SK-N-SH (cell line): ENCODE results near the gene PCNX2. TPM values are rescaled to one million over a fixed set of nuclear protein-coding genes. Genes with fewer than 3 reads are reported as not detected.

Experiments
- CTCF ChIA-PET: fragments of 300-600, 350-600 bp; formaldehyde crosslinking; extraction: SDS; loops from one replicate; lab custom pipeline; 2021; lab: Yijun Ruan, JAX
- POLR2A ChIA-PET: fragments of 350-600 bp; sonication (Branson Sonifier 250); formaldehyde crosslinking; extraction: SDS; loops from one replicate; lab custom pipeline; 2020; ENCODE audit warnings: antibody characterized with exemption, inconsistent platforms; lab: Yijun Ruan, JAX
- DNase-seq: peaks from one replicate; pipeline ENCODE4 v3.0.0; 2012
- H2AFZ ChIP-seq: fragments of 200-600 bp; sonication (generic); 2 replicates; pipeline ENCODE4 v1.8.1; 2016; ENCODE audit warnings: antibody characterized with exemption, mild to moderate bottlenecking, low read depth
- H3F3A ChIP-seq: fragments of 200-600 bp; sonication (generic); replicated peaks from 2 replicates; pipeline ENCODE3; 2016; ENCODE audit warnings: antibody characterized with exemption, mild to moderate bottlenecking; ENCODE audit not compliant: insufficient read depth
- H3K27ac ChIP-seq, 2 experiments: fragments of 200-500 bp in 1 of 2; fragments of 200-600 bp in 1 of 2; sonication (Bioruptor generic) in 1 of 2; sonication (generic), shearing (Covaris generic) in 1 of 2; 2 replicates each; pipeline versions ENCODE4 v1.5.1 to v1.6.1; 2014 to 2016; ENCODE audit warnings: low read depth in 2 of 2, inconsistent platforms in 1 of 2, low read length in 1 of 2, mild to moderate bottlenecking in 1 of 2, mixed read lengths in 1 of 2
- H3K27me3 ChIP-seq: fragments of 200-600 bp; sonication (generic), shearing (Covaris generic); 2 replicates; pipeline ENCODE4 v1.6.1; 2016; ENCODE audit warnings: mixed run types; ENCODE audit not compliant: insufficient read depth
- H3K36me3 ChIP-seq, 2 experiments: fragments of 200-500 bp in 1 of 2; fragments of 200-600 bp in 1 of 2; sonication (Bioruptor generic) in 1 of 2; sonication (generic) in 1 of 2; replicated peaks in 1 of 2; 2 replicates each; pipeline versions ENCODE3 to v1.5.1; 2014 to 2016; ENCODE audit warnings: low read length in 1 of 2, mild to moderate bottlenecking in 1 of 2; ENCODE audit not compliant: insufficient read depth in 2 of 2, control insufficient read depth in 1 of 2
- H3K4me1 ChIP-seq, 2 experiments: fragments of 200-500 bp in 1 of 2; fragments of 200-600 bp in 1 of 2; sonication (Bioruptor generic) in 1 of 2; sonication (generic), shearing (Covaris generic) in 1 of 2; 2 replicates each; pipeline versions ENCODE4 v1.5.1 to v1.6.1; 2014 to 2016; ENCODE audit warnings: low read depth in 1 of 2, low read length in 1 of 2, mixed run types in 1 of 2; ENCODE audit not compliant: insufficient read depth in 2 of 2, control insufficient read depth in 1 of 2
- H3K4me2 ChIP-seq: fragments of 200-600 bp; sonication (generic), shearing (Covaris generic); 2 replicates; pipeline ENCODE4 v1.6.1; 2017; ENCODE audit warnings: mixed run types
- H3K4me3 ChIP-seq, 2 experiments: fragments of 200-500 bp in 1 of 2; fragments of 200-600 bp in 1 of 2; sonication (Bioruptor generic) in 1 of 2; sonication (generic), shearing (Covaris generic) in 1 of 2; 2 replicates each; pipeline versions ENCODE4 v1.5.1 to v1.8.1; 2014 to 2016; ENCODE audit warnings: low read depth in 2 of 2, inconsistent platforms in 1 of 2, low read length in 1 of 2, mild to moderate bottlenecking in 1 of 2, mixed read lengths in 1 of 2, moderate library complexity in 1 of 2
- H3K79me2 ChIP-seq: fragments of 200-600 bp; sonication (generic); 2 replicates; pipeline ENCODE4 v1.8.1; 2017; ENCODE audit warnings: mild to moderate bottlenecking; ENCODE audit not compliant: insufficient read depth
- H3K9ac ChIP-seq: fragments of 200-600 bp; sonication (generic); 2 replicates; pipeline ENCODE4 v1.6.1; 2017; ENCODE audit warnings: mixed run types
- H3K9me2 ChIP-seq: fragments of 200-600 bp; sonication (generic); 2 replicates; pipeline ENCODE4 v1.6.1; 2017; ENCODE audit warnings: mixed run types
- H3K9me3 ChIP-seq: fragments of 200-600 bp; sonication (generic); 2 replicates; pipeline ENCODE4 v1.6.1; 2017; ENCODE audit warnings: mixed run types, mild to moderate bottlenecking, moderate library complexity
- H4K20me1 ChIP-seq: fragments of 200-600 bp; sonication (generic); 2 replicates; pipeline ENCODE4 v1.6.1; 2017; ENCODE audit warnings: mild to moderate bottlenecking, mixed run types; ENCODE audit not compliant: insufficient read depth
- EZH2phosphoT487 ChIP-seq: fragments of 200-600 bp; sonication (generic); IDR thresholded peaks from 2 replicates; pipeline ENCODE4 v1.6.1; 2017; ENCODE audit warnings: low read depth, mixed run types, mild to moderate bottlenecking, antibody characterized with exemption, moderate library complexity, borderline replicate concordance
- JUND ChIP-seq: IDR thresholded peaks from 2 replicates; pipeline ENCODE4 v1.4.0; 2012
- POLR2AphosphoS5 ChIP-seq: IDR thresholded peaks from 2 replicates; pipeline ENCODE4 v1.6.1; 2012; ENCODE audit warnings: low read depth, low read length
- RAD21 ChIP-seq: IDR thresholded peaks from 2 replicates; pipeline ENCODE4 v1.6.1; 2012; ENCODE audit warnings: mild to moderate bottlenecking, low read length
- SMC3 ChIP-seq: IDR thresholded peaks from 2 replicates; pipeline ENCODE4 v1.6.1; 2012; ENCODE audit warnings: low read depth, low read length, improper control_type of control experiment
- WGBS: methylation state at CpG from one replicate; pipeline ENCODE4 v1.1.6; 2017; ENCODE audit warnings: low lambda C conversion rate; 5-methylcytosine and 5-hydroxymethylcytosine counted together
- polyA plus RNA-seq, 3 experiments: library from polyadenylated mRNA; depleted of rRNA; stranded (reverse); fragments of >200 nt; gene quantifications; 2 replicates each; pipeline ENCODE4 v1.2.3, GENCODE V29; 2012
- TF ChIP-seq, protein P1 (sequence below): IDR thresholded peaks from 2 replicates; pipeline ENCODE4 v1.6.1; 2012; ENCODE audit warnings: mild to moderate bottlenecking, low read depth, low read length, moderate library complexity
- TF ChIP-seq, protein P2 (sequence below): fragments of 150-350 bp; IDR thresholded peaks from 2 replicates; pipeline ENCODE4 v1.6.1; 2017; ENCODE audit warnings: antibody characterized with exemption, low read length, low read depth, borderline replicate concordance
- TF ChIP-seq, protein P3 (sequence below): IDR thresholded peaks from 2 replicates; pipeline ENCODE4 v1.4.0; 2012; ENCODE audit warnings: low read depth, borderline replicate concordance
- TF ChIP-seq, protein P4 (sequence below): fragments of 200-600 bp; sonication (generic); IDR thresholded peaks from 2 replicates; pipeline ENCODE4 v1.6.1; 2017; ENCODE audit warnings: antibody characterized with exemption, mild to moderate bottlenecking, moderate library complexity

PCNX2 gene
- polyA plus RNA-seq, 1 of the 3 experiments (the other 2 are of a cell fraction): 10.6 TPM

DNA sequence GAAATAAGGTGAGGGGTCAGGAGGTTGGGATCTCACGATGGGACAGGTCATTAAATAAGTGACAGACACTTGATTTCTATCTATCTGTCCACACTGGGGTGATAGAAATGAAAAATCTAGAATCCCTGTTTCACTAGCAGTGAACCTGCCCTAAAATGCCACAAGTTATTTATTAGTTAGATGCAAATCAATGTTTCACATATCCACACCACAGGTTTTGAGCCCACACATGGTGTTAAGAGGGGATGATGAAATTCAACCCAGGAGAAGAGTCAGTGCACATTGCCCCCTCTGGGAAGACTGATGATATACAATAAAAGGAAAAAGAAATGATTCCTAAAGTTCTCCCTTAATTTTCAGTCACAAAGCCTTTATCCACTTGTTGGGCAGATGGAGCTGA, 355.3 kb downstream of the PCNX2 start:
- H3K4me3 ChIP-seq: no peak overlapping the region
- H2AFZ ChIP-seq: no peak overlapping the region
- no peaks in the 10 kb centered on the region for H3K27me3 ChIP-seq
- no peaks in the 10 kb centered on the region for H3K36me3 ChIP-seq
- no peak for DNase-seq
- TF ChIP-seq EZH2phosphoT487: no peak
- TF ChIP-seq, protein P1, sequence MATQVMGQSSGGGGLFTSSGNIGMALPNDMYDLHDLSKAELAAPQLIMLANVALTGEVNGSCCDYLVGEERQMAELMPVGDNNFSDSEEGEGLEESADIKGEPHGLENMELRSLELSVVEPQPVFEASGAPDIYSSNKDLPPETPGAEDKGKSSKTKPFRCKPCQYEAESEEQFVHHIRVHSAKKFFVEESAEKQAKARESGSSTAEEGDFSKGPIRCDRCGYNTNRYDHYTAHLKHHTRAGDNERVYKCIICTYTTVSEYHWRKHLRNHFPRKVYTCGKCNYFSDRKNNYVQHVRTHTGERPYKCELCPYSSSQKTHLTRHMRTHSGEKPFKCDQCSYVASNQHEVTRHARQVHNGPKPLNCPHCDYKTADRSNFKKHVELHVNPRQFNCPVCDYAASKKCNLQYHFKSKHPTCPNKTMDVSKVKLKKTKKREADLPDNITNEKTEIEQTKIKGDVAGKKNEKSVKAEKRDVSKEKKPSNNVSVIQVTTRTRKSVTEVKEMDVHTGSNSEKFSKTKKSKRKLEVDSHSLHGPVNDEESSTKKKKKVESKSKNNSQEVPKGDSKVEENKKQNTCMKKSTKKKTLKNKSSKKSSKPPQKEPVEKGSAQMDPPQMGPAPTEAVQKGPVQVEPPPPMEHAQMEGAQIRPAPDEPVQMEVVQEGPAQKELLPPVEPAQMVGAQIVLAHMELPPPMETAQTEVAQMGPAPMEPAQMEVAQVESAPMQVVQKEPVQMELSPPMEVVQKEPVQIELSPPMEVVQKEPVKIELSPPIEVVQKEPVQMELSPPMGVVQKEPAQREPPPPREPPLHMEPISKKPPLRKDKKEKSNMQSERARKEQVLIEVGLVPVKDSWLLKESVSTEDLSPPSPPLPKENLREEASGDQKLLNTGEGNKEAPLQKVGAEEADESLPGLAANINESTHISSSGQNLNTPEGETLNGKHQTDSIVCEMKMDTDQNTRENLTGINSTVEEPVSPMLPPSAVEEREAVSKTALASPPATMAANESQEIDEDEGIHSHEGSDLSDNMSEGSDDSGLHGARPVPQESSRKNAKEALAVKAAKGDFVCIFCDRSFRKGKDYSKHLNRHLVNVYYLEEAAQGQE: no peak
- TF ChIP-seq SMC3: no peak
- TF ChIP-seq, protein P2, sequence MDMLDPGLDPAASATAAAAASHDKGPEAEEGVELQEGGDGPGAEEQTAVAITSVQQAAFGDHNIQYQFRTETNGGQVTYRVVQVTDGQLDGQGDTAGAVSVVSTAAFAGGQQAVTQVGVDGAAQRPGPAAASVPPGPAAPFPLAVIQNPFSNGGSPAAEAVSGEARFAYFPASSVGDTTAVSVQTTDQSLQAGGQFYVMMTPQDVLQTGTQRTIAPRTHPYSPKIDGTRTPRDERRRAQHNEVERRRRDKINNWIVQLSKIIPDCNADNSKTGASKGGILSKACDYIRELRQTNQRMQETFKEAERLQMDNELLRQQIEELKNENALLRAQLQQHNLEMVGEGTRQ: no peak
- TF ChIP-seq JUND: no peak
- TF ChIP-seq RAD21: no peak
- TF ChIP-seq, protein P3, sequence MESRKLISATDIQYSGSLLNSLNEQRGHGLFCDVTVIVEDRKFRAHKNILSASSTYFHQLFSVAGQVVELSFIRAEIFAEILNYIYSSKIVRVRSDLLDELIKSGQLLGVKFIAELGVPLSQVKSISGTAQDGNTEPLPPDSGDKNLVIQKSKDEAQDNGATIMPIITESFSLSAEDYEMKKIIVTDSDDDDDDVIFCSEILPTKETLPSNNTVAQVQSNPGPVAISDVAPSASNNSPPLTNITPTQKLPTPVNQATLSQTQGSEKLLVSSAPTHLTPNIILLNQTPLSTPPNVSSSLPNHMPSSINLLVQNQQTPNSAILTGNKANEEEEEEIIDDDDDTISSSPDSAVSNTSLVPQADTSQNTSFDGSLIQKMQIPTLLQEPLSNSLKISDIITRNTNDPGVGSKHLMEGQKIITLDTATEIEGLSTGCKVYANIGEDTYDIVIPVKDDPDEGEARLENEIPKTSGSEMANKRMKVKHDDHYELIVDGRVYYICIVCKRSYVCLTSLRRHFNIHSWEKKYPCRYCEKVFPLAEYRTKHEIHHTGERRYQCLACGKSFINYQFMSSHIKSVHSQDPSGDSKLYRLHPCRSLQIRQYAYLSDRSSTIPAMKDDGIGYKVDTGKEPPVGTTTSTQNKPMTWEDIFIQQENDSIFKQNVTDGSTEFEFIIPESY: no peak
- TF ChIP-seq, protein P4, sequence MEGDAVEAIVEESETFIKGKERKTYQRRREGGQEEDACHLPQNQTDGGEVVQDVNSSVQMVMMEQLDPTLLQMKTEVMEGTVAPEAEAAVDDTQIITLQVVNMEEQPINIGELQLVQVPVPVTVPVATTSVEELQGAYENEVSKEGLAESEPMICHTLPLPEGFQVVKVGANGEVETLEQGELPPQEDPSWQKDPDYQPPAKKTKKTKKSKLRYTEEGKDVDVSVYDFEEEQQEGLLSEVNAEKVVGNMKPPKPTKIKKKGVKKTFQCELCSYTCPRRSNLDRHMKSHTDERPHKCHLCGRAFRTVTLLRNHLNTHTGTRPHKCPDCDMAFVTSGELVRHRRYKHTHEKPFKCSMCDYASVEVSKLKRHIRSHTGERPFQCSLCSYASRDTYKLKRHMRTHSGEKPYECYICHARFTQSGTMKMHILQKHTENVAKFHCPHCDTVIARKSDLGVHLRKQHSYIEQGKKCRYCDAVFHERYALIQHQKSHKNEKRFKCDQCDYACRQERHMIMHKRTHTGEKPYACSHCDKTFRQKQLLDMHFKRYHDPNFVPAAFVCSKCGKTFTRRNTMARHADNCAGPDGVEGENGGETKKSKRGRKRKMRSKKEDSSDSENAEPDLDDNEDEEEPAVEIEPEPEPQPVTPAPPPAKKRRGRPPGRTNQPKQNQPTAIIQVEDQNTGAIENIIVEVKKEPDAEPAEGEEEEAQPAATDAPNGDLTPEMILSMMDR: no peak
- no peak for TF ChIP-seq POLR2AphosphoS5
- ChIA-PET POLR2A (no interaction called here), CTCF (no interaction called here)
- no peaks in the 10 kb centered on the region for H4K20me1 ChIP-seq
- H3K4me1 ChIP-seq: peaks cover 0 to 5% of the 10 kb centered on the region in 2 experiments; a peak in 2 of 4 replicates
- H3K4me2 ChIP-seq: no peak overlapping the region
- H3K27ac ChIP-seq: no peak overlapping the region
- no peaks in the 10 kb centered on the region for H3K79me2 ChIP-seq
- no peaks in the 10 kb centered on the region for H3F3A ChIP-seq
- no peaks in the 10 kb centered on the region for H3K9me2 ChIP-seq
- no peaks in the 10 kb centered on the region for H3K9me3 ChIP-seq
- WGBS: 48% methylated on average over 1 of the region's 1 CpG
- no peak overlapping the region for H3K9ac ChIP-seq
